ENCODE data around the gene TJP3. TPM values are rescaled to one million over a fixed set of nuclear protein-coding genes. Genes with fewer than 3 reads are reported as not detected.

Gene TJP3
- total RNA-seq, 2 donors from 2014 or later, result 13.4 to 14.2 TPM

- no peak for ATAC-seq
- Mint-ChIP-seq H3K4me1 (peaks cover 9% of the 10 kb centered on the region), H3K36me3 (ENCODE audit: low read depth) (peaks cover 2% of the 10 kb centered on the region), H3K4me3 (no peak overlapping the region), H3K27me3 (no peaks in the 10 kb centered on the region), H3K27ac (no peak overlapping the region)
- DNase-seq, result no peak
- no peaks in the 10 kb centered on the region for H3K9me3 ChIP-seq (ENCODE audit: control insufficient read depth, low read length, poor library complexity, severe bottlenecking)
Measured at GRCh38 chr19:3678188-3678587, 30.0 kb upstream of the TJP3 start.

- no peaks in the 10 kb centered on the region for H3K9me3 ChIP-seq (ENCODE audit: control insufficient read depth, low read length, poor library complexity, severe bottlenecking)
- H3K27ac Mint-ChIP-seq, result no peak overlapping the region
- ATAC-seq (no peak), DNase-seq (no peak)
- H3K27me3 Mint-ChIP-seq, result no peaks in the 10 kb centered on the region
- H3K4me1 Mint-ChIP-seq, result peaks cover 8% of the 10 kb centered on the region
- H3K4me3 Mint-ChIP-seq, result no peak overlapping the region
- peaks cover 2% of the 10 kb centered on the region for H3K36me3 Mint-ChIP-seq (ENCODE audit: low read depth)
Measured at GRCh38 chr19:3679138-3679537, 29.0 kb upstream of the TJP3 start.

GRCh38 chr19:3679581-3679980 is 28.6 kb upstream of the TJP3 start:
- H3K27ac Mint-ChIP-seq, result peak overlapping the region; percentile 32
- H3K4me1 Mint-ChIP-seq, result peaks cover 8% of the 10 kb centered on the region
- no peaks in the 10 kb centered on the region for H3K9me3 ChIP-seq (ENCODE audit: control insufficient read depth, low read length, poor library complexity, severe bottlenecking)
- no peaks in the 10 kb centered on the region for H3K27me3 Mint-ChIP-seq
- no peak overlapping the region for H3K4me3 Mint-ChIP-seq
- H3K36me3 Mint-ChIP-seq (ENCODE audit: low read depth), result peaks cover 2% of the 10 kb centered on the region
- DNase-seq (no peak), ATAC-seq (no peak)

- no peak overlapping the region for H3K4me3 Mint-ChIP-seq
- H3K27ac Mint-ChIP-seq, result no peak overlapping the region
- DNase-seq (no peak), ATAC-seq (no peak)
- H3K27me3 Mint-ChIP-seq, result no peaks in the 10 kb centered on the region
- peaks cover 8% of the 10 kb centered on the region for H3K4me1 Mint-ChIP-seq
- peaks cover 2% of the 10 kb centered on the region for H3K36me3 Mint-ChIP-seq (ENCODE audit: low read depth)
- H3K9me3 ChIP-seq (ENCODE audit: control insufficient read depth, low read length, poor library complexity, severe bottlenecking), result no peaks in the 10 kb centered on the region
Measured at GRCh38 chr19:3680939-3681338, 27.2 kb upstream of the TJP3 start.

- no peaks in the 10 kb centered on the region for H3K9me3 ChIP-seq (ENCODE audit: control insufficient read depth, low read length, poor library complexity, severe bottlenecking)
- ATAC-seq (no peak), DNase-seq (no peak)
- Mint-ChIP-seq H3K27ac (no peak overlapping the region), H3K27me3 (no peaks in the 10 kb centered on the region), H3K4me1 (peaks cover 9% of the 10 kb centered on the region), H3K4me3 (no peak overlapping the region), H3K36me3 (ENCODE audit: low read depth) (peaks cover 2% of the 10 kb centered on the region)
Measured at GRCh38 chr19:3682286-3682685, 25.9 kb upstream of the TJP3 start.

DNA sequence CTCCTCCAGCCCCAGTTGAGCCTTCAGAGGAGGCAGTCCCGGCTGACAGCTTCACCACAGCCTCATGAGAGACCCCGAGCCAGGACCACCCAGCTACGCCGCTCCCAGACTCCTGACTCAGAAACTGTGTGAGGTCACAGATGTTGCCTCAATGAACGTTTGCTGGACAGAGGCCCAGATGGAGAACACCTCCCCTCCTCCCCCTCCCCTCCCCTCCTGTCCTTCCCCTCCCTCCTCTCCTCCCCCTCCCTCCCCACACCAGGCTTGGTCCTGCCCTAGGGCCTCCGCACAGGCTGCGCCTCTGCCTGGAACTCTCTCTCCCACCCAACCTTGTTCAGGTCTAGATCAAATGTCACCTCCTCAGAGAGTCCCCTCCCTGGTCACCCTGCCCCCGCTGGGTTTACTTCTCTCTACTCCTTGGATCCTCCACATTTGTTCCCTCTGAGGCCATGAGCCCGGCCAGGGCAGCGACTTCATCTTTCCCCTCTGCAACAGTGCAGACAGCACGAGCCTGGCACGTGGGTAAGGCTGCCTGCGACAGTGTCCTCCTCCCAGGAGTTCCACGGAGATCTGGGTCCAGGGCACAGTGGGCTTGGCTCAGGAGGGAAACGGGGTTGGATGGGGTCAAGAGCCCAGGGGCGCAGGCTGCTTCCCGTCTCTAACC is 25.3 kb upstream of the TJP3 start:
- ATAC-seq (no peak), DNase-seq (no peak)
- Mint-ChIP-seq H3K4me3 (no peak overlapping the region), H3K27ac (no peak overlapping the region), H3K4me1 (peaks cover 12% of the 10 kb centered on the region), H3K36me3 (ENCODE audit: low read depth) (peaks cover 2% of the 10 kb centered on the region), H3K27me3 (no peaks in the 10 kb centered on the region)
- no peaks in the 10 kb centered on the region for H3K9me3 ChIP-seq (ENCODE audit: control insufficient read depth, low read length, poor library complexity, severe bottlenecking)

DNA sequence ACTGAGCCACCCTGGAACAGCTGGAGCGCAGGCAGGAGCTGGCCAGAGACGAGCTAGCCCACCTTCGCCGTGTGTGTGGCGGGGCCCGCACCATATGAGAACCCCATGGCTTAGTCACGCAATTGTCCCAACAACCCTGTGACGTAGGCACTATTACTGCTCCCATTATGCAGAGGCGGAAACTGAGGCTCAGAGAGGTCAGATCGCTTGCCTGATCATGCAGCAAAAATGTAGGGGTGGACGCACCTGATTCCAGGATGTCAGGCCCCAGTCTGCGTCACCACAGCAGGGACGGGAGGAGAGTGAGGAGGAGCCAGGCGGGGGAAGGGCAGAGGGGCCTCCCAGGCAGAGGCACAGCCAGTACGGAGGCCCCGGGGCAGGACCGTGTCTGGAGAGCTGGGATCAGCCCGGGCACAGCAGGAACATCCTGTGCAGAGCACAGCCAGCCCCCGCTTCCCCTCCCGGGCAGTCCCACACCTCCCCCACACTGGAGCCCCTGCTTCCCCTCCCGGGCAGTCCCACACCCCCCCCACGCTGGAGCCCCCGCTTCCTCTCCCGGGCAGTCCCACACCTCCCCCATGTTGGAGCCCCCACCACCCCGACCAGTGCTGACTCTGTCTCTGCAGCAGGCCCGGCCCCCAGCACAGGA is 24.7 kb upstream of the TJP3 start:
- no peak overlapping the region for H3K27ac Mint-ChIP-seq
- peaks cover 2% of the 10 kb centered on the region for H3K36me3 Mint-ChIP-seq (ENCODE audit: low read depth)
- no peaks in the 10 kb centered on the region for H3K9me3 ChIP-seq (ENCODE audit: control insufficient read depth, low read length, poor library complexity, severe bottlenecking)
- H3K27me3 Mint-ChIP-seq, result no peaks in the 10 kb centered on the region
- H3K4me1 Mint-ChIP-seq, result peaks cover 12% of the 10 kb centered on the region
- ATAC-seq (no peak), DNase-seq (no peak)
- H3K4me3 Mint-ChIP-seq, result no peak overlapping the region

DNA sequence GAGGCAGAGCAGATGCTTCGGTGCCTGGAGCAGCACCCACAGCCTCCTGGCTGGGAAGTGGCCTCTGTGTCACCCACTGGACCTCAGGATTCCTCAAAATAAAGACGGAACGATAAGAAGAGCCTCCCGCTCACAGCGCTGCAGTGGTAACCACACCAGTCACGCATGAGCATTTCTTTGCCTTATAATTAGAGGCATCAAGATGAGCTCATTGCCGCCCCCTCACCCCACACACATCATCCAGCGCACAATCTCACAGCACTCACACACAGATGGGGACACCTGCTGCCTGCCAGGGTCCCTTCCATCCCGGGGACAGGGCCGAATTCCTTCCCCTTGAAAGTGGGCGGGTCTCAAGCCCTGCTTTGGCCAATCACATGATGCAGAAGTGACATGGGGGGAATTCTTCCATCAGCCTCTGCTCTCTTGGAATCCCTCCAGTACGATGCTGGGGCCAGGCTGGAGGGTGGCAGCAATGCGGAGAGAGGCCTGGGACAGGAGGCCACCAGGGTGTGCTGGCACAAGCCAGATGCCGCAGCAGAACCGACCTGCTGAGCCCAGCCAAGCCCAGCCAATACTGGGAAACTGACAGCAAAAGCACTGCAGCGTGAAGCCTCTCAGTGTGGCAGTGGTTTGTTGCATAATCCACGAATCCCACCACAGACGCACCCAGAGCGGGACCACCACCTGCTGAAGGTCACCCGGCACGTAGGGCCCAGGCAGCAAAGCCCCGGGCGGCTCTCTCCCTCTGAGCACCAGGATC is 23.9 kb upstream of the TJP3 start:
- DNase-seq, result no peak
- no peaks in the 10 kb centered on the region for H3K9me3 ChIP-seq (ENCODE audit: control insufficient read depth, low read length, poor library complexity, severe bottlenecking)
- H3K27me3 Mint-ChIP-seq, result no peaks in the 10 kb centered on the region
- H3K4me1 Mint-ChIP-seq, result peaks cover 12% of the 10 kb centered on the region
- no peak overlapping the region for H3K4me3 Mint-ChIP-seq
- peaks cover 2% of the 10 kb centered on the region for H3K36me3 Mint-ChIP-seq (ENCODE audit: low read depth)
- no peak overlapping the region for H3K27ac Mint-ChIP-seq
- no peak for ATAC-seq

- no peaks in the 10 kb centered on the region for H3K9me3 ChIP-seq (ENCODE audit: control insufficient read depth, low read length, poor library complexity, severe bottlenecking)
Measured at GRCh38 chr19:3684817-3685410, 23.3 kb upstream of the TJP3 start.

GRCh38 chr19:3687393-3687773 is 20.8 kb upstream of the TJP3 start:
- Mint-ChIP-seq H3K27me3 (no peaks in the 10 kb centered on the region), H3K36me3 (ENCODE audit: low read depth) (peaks cover 2% of the 10 kb centered on the region), H3K27ac (peak overlapping the region; percentile 54), H3K4me1 (peaks cover 31% of the 10 kb centered on the region), H3K4me3 (peak overlapping the region; percentile 90)
- DNase-seq, result no peak
- peak; percentile 6 for ATAC-seq
- H3K9me3 ChIP-seq (ENCODE audit: control insufficient read depth, low read length, poor library complexity, severe bottlenecking), result no peaks in the 10 kb centered on the region

More at GRCh38 chr19:3684817-3685410, 23.3 kb upstream of the TJP3 start:
- H3K36me3 Mint-ChIP-seq (ENCODE audit: low read depth), result peaks cover 2% of the 10 kb centered on the region
- no peak overlapping the region for H3K4me3 Mint-ChIP-seq
- H3K27me3 Mint-ChIP-seq, result no peaks in the 10 kb centered on the region
- DNase-seq, result no peak
- ATAC-seq, result no peak
- no peak overlapping the region for H3K27ac Mint-ChIP-seq
- peaks cover 15% of the 10 kb centered on the region for H3K4me1 Mint-ChIP-seq

DNA sequence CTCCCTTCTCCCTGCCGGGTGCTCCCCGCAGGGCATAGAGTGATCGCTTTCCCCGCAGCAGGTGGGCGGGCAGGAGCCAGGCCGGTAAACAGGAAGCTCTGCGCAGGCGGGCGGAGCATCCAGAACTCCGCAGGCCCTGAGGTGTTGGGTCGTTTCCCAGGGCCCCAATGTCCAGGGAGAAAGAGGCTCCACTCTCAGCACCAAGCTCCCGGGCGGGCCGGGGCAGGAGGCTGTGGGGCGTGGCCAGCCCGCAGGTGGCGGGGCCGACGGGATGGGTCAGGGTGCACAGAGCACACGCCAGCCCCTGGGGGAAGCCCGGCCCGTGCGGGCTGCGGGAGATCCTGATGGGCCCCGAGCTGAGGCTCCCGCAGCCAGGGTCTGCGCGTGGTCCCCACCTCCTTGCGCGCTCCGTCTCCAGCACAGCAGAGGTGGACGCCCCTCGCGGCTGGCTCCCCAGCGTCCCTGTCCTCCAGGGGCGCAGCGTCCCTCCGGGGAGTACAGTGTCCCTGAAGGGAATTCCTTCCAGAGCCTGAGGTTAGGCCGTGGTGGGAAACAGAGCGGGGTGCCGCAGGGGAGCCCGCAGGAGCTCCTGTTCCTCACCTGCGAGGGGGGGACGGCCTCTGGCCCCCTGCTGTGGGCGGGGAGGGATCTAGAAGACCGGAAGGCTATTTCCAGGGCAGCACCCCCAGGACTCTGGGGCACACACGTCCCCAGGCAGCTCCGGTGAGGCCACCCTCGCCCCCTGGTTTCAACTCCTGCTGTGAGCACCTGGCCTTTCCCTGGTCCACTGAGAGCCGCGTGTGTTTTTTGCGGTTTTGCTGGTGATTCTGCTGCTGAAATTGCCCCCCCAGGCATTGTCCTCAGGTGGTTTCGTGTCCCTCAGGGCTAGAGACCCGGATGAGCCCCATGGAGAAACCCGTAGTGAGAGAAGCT is 20.1 kb upstream of the TJP3 start:
- peaks cover under 1% of the 10 kb centered on the region for H3K36me3 Mint-ChIP-seq (ENCODE audit: low read depth)
- H3K4me1 Mint-ChIP-seq, result peaks cover 38% of the 10 kb centered on the region
- H3K4me3 Mint-ChIP-seq, result peak overlapping the region; percentile 90
- H3K27me3 Mint-ChIP-seq, result no peaks in the 10 kb centered on the region
- peak overlapping the region; percentile 21 for H3K27ac Mint-ChIP-seq
- ATAC-seq, result peak; percentile 61
- DNase-seq, result no peak
- no peaks in the 10 kb centered on the region for H3K9me3 ChIP-seq (ENCODE audit: control insufficient read depth, low read length, poor library complexity, severe bottlenecking)

GRCh38 chr19:3690551-3691371 is 17.4 kb upstream of the TJP3 start:
- Mint-ChIP-seq H3K27me3 (no peaks in the 10 kb centered on the region), H3K27ac (peak overlapping the region; percentile 3), H3K36me3 (ENCODE audit: low read depth) (no peaks in the 10 kb centered on the region), H3K4me3 (peak overlapping the region; percentile 55), H3K4me1 (peaks cover 38% of the 10 kb centered on the region)
- ATAC-seq (peak; percentile 30), DNase-seq (no peak)
- no peaks in the 10 kb centered on the region for H3K9me3 ChIP-seq (ENCODE audit: control insufficient read depth, low read length, poor library complexity, severe bottlenecking)
